Posterior cingulate gyrus (tissue), 11 donors: Measurements from ENCODE around the gene CSMD2.
A peak's percentile ranks its signal among the peaks of the same experiment; 100 is the strongest.

Experiments used
- DNase-seq, 10 donors: peaks; one replicate each; pipeline versions ENCODE4 v3.0.0 to v3.0.0-alpha.2; 2020 to 2021; ENCODE audit warnings: mixed read lengths in 3 of 10
- intact Hi-C: fragments of 100-400 bp; cut with DNase I; formaldehyde crosslinking; loops from one replicate; pipeline ENCODE4 v1.15.1; 2023

The CSMD2 gene

DNA sequence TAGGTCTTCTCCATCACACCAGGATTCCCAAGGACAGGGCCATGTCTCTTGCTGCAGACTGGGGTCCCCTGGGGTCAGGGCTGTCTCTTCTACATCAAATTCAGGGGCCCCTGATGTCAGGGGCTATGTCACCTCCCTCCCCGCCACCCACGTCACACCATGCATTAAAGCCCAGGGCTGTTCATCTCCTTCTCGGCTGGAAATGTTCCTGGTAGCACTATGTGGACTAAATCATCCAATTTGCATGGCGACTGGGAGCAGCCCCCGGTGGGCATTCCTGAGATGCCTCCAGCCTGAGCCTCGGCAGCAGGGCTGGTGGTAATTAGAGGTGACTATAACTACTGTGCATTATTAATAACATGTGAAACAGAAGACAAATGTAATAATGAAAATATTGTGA lies 452.8 kb downstream of the CSMD2 start:
- intact Hi-C loops = no loop called here
- DNase-seq = no peak

DNA sequence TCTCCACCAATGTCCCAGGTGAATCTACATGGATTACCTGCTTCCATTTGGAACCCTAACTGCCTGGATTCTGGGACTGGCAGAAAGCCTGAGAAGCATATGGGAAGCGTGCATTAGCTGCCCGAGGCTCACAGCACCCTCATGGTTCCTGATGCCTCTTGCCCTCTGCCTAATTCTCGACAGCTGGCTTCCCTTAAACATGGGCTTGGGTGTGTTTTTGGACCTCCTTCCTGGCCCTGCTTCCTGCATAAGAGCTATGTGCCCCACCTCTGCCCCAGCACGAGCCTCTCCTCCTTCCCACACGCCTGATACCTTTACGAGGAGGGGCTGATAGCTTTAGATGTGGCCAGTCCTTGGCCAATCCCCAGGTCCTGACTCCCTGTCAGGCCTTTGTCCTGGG lies 453.5 kb downstream of the CSMD2 start:
- intact Hi-C loops = no loop called here
- no peak for DNase-seq

- intact Hi-C loops = no loop called here
- DNase-seq = no peak
Measured at GRCh38 chr1:33710967-33711366, 454.1 kb downstream of the CSMD2 start.

DNA sequence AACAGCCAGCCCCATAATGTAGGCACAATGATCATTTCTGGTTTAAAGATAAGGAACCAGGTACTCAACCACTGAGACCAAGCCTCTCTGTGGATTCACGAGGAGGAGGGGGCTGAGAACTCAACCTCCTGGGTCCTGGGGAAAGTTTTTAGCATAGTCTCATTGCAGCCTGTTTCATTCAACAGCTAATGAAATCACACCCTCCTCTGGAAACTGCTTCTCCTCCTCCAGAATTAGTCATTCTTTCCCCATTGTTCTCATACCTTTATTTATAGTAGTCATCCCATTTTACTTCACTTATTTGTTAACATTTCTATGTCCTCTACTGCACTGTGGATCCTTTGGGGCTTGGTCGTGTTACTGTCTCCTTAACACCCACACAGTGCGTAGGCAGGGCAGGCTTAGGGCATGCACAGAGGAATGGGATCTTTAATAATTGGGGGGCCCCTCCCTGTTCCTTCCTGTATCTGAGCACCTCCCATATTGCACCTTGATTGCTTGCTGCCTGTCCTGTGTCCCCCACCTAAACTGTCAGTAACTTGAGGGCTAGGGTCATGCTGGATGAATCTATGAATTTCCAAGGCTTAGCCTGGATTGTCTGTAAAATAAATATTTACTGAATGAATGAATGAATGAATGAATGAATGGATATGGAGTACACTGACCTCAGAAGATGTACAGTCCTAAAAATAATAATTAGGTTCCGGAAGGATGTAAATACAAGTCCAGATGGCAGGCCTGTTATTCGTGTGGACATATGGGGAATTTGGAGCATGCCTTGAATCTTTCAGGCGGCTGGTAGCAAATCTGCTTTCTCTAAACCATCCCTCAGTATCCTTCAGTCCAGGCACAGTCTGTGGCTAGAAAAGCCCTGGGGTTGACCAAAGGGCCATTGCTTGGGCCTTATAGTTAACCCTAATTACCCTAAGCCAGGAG lies 455.0 kb downstream of the CSMD2 start:
- intact Hi-C loops = no loop called here
- no peak for DNase-seq

DNA sequence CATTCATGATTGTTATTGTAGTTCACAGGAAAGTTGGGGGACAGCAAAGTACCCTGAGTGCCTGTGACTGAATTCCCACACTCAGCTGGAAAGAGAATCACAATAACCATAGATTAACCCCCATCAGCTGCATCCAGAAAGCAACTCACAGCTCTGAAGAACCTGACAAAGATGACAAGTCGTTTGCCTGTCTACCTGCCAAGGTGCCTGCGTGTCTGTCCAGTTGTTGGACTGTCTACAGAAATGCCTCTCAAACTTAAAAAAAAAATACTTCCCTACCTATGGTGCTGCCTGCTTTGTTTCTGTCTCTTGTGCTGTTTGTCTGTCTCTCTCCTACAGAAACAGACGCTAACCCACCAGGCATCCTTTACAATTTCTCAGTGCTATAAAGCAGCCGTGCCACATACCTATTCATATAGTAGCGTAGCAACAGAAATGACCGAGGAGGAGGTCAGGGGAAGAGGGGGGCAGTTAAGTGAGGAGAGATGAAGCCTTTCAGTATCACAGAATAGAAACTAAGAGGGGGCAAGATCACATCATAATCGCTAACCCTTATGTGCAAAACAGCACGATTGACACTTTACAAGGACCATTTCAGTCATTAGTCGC lies 455.8 kb downstream of the CSMD2 start:
- intact Hi-C loops = no loop called here
- no peak for DNase-seq

GRCh38 chr1:33706634-33707255 lies 458.3 kb downstream of the CSMD2 start:
- DNase-seq = no peak
- intact Hi-C loops = no loop called here

DNA sequence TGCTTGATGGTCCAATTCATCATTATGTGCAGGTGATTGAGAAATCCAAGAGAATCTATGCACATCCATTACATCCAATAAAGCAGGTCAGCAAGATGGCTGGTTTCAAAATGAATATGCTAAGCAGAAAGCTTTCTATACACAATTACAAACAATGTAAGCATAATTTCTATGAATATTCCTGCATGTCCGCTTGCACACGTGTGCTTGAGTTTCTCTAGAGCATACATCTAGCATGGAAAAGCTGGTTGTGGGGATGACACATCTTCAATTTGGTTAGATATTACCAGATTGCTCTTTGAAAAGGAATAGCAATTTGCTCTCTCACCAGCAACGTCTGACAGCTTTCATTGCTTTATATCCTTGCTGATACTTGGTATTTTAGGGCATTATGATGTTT lies 461.6 kb downstream of the CSMD2 start:
- intact Hi-C loops = no loop called here
- DNase-seq = no peak

GRCh38 chr1:33698361-33699035 lies 466.5 kb downstream of the CSMD2 start:
- intact Hi-C loops = no loop called here
- no peak for DNase-seq

DNA sequence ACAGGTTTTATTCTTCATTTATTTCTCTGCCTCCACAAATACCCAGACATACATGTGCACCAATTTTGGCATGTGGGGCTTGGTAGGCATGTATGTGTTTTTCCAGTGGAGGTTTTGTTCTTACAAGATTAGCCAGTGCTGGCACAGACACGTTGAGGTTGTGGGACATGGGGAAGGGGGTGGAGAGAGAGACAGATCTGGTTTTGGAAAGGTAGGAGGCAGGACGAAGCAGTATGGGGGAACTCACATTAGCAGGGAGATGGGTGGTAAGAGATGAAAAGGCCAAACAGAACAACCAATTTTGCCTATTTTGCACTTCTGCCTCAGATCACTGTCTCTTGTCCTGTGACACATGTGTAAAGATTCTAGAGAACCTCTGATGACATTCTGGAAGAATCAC lies 467.2 kb downstream of the CSMD2 start:
- DNase-seq = no peak

GRCh38 chr1:33696962-33697361 lies 468.1 kb downstream of the CSMD2 start:
- intact Hi-C loops = no loop called here
- DNase-seq = no peak

More for the DNA sequence above, 467.2 kb downstream of the CSMD2 start:
- intact Hi-C loops = no loop called here

DNA sequence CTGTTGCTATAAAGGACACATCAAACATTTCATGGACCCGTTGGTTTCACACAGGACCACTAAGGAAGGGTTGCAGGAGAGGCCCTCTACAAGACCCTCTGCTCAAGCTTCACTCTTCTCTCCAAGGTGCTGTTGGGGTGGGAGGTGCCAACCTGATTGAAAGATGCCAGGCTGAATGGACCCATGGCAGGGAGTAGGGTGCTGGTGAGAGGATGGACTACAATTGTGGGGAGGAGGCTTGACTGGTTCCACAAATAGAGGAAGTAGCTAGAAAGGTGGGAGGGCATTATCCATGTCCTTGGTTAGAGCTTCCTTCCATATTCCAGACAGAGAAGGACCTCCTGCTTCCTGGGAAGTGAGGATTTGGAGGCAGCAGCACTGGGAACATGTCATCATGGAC lies 468.7 kb downstream of the CSMD2 start:
- intact Hi-C loops = no loop called here
- no peak for DNase-seq

DNA sequence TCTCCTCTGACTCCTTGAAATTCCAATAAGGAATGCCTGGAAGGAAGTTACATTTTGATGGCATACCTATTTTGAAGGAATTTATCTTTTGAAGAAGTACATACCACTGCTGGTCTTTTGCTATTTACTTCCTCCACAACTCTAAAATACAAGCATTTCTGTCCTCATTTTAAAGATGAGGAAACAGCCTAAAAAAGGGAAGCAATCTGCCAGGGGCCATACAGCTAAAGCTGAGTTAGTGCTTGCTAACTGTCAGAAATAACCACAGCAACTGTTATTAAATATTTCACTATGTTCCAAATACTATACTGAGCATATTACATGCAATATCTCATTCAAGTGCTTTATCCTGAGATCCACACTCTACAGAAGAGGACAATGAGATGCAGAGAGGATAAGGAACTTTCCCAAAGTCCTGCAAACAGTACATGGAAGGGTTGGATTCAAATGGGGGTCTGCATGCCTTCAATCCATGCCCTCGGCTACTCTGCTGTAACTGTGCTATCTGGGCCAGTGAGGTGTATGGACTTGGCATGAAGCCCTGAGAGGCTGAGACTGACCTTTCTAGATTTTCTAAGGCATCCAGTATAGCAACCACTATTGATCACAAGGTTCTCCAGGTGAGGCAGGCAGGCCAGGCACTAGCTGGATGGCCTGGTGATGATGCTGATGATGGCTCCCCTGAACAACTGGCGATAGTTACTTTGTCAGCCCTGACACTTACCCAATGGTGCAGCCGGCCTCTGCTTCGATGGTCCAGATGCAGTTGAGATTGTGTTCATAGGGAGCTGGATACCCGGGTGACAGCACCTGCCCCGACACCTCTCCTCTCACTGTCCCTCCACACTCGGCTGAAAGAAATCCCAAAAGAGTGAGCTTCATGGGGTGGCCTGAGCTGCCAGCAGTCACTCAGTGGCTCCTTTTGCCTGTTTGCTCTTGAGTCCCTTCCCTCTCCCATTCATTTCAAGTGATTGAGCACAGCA lies 472.5 kb downstream of the CSMD2 start:
- intact Hi-C loops = no loop called here
- DNase-seq = no peak

- intact Hi-C loops = no loop called here
- DNase-seq = no peak
Measured at GRCh38 chr1:33687000-33687399, 478.0 kb downstream of the CSMD2 start.

DNA sequence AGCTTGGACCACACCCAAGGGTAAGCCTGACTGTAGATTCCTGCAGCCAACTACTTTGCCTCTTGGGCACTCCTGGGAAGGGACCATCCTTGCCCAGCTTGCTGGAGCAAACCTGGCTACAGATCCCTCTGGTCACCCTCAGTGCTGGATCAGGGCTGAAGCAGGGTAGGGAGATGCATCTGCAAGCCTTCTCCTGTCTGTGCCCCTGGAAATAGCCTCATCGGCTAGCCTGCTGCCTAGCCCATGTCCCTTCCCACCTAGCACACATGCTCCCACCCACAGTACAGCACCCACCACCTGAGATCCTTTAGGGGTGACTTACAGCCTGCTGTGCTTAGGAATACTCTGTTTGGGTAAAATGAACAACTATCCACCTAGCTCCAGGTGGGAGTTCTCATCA lies 478.5 kb downstream of the CSMD2 start:
- DNase-seq = no peak
- intact Hi-C loops = no loop called here

DNA sequence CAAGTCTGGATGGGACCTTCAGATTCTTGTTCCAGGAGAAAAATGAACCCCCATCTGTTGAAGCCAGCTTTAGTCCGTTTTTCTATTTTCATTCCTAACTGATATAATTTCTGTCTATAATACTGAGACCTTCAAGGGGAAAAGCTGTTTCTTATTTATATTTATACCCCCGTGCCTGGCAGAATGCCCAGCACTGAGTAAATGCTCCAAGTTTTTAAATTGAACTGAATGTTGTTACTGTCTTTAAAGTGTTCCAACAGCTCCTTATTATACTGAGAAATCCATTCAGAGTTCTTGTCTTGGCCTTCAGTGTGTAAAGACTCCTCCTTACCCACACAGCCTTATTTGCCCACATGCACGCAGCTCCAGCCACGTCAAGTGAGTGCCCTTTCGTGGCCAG lies 479.8 kb downstream of the CSMD2 start:
- no peak for DNase-seq
- intact Hi-C loops = no loop called here

DNA sequence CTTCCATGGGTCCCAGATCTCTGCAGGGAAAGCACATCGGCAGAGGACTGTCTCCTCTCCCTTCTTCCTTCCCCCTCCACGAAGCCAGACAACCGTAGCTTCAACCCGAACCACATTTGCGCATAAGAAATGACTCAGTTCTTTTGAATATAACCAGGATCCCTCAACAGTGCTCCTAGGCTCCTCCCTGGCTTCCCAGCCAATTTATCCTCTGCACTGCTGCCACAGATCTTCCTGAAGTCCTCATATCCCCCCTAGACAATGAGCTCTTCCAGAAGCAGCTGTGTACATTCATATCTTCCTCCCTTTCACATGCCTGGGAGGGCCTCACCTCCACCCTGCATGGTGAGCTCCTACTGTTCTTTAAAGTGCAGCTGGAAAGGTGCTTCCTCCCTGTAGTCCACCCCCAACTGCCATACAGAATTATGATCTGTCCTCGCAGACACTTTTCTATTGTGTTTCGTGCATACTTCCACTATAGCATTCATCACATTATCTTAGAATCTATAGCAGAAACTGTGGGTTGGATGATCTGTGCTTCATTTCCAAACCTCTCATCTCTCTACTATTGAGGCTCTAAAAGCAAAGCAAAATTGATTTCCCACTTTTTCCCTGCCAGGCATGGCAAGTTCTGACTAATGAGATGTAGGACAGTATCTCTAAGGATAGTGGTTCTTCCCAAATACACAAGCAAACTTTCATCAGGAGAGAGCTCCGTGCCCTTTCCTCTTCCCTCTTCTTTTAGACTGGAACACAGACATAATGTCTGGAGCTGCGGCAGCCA lies 480.4 kb downstream of the CSMD2 start:
- intact Hi-C loops = no loop called here
- DNase-seq = no peak

DNA sequence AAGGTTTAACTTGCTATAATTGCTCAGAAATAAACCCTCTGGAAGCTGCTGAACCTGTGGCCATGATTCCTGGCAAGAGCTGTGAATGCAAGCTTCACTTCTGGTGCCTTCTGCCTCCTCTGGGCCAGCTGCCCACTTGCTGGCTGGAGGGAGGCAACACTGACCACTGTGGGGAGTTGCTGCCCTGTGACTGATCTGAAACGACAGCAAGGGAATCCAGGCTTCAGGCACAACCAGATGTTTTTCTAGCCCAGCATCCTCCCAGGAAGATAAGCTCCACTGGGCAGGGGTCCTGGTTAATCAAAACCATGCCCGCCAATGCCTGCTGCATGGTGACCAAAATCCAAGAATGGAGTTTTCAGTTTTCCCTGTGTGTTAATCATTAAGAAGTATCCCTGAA lies 481.1 kb downstream of the CSMD2 start:
- intact Hi-C loops = no loop called here
- peak in 5 of 10 donors; percentile 32 to 91 (median 60) for DNase-seq

DNA sequence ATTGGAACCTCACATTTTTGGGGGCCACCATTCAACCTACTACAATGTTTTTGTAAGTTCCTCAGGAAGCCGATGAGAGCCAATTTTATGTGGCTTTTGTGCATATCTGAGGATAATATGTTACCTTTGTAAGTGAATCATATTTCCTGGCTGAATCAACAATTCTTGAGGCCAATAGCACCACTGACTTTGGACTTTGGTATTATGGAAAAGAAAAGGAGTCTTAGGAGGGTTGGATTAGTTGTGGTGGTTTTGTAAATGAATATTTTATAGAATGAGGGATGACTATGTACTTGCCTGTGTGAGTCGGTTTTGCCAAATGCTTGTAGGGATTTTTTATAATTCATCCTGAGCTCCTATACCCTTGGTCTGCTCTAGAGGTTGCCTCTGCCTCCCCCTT lies 482.7 kb downstream of the CSMD2 start:
- DNase-seq = no peak
- intact Hi-C loops = no loop called here

DNA sequence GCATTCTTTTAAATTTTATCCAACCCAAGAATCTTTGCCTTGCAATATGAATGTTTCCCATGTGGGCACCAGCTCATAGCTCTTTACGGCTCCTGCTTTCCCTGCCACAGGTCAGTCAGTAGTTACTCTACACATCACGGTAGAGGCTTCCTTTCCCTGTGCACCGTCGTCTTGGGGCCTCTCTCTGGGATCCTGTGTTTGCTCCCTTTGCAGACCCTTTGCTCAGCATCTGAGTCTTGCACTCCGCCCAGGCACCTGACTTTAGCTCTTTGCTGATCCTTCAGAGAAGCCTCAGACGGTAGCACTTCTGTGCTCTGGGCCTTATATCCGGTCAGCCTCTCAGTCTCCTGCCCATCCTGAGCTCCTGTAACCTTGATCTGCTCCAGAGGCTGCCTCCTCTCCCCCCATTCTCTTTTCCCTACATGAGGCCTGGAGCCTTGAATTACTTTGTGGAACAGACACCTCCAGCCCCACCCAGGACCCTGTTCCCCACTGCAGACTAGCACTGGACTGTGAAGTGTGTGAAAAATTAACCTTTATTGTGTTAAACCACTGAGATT lies 484.7 kb downstream of the CSMD2 start:
- no peak for DNase-seq
- intact Hi-C loops = no loop called here
